Peyer's patch (tissue), 4 donors: ENCODE results near the gene SCN7A. TPM values are rescaled to one million over a fixed set of nuclear protein-coding genes. Genes with fewer than 3 reads are reported as not detected.
A peak's percentile ranks its signal among the peaks of the same experiment; 100 is the strongest.

Experiments
- DNase-seq, 3 donors: peaks; one replicate each; pipeline ENCODE4 v3.0.0-alpha.2; 2017 to 2019
- H3K27ac ChIP-seq, 4 donors: fragments of 200-600 bp; sonication (generic); one replicate each; pipeline ENCODE4 v1.5.1; 2016 to 2019
- H3K27me3 ChIP-seq, 2 donors: fragments of 200-600 bp; sonication (generic); one replicate each; pipeline ENCODE4 v1.5.1; 2019
- H3K36me3 ChIP-seq, 3 donors: fragments of 200-600 bp; sonication (generic); one replicate each; pipeline ENCODE4 v1.5.1; 2016 to 2019
- H3K4me1 ChIP-seq, 4 donors: fragments of 200-600 bp; sonication (generic); one replicate each; pipeline ENCODE4 v1.5.1; 2016 to 2019
- H3K4me3 ChIP-seq, 4 donors: fragments of 200-600 bp; sonication (generic); 1 replicate in 3 of 4; 2 replicates in 1 of 4; pipeline ENCODE4 v1.5.1; 2016 to 2019; ENCODE audit warnings: mild to moderate bottlenecking in 1 of 4
- H3K9me3 ChIP-seq, 4 donors: fragments of 200-600 bp; sonication (generic); one replicate each; pipeline ENCODE4 v1.5.1; 2016 to 2019; ENCODE audit warnings: mild to moderate bottlenecking in 1 of 4
- POLR2A ChIP-seq, 2 donors: fragments of 450-650 bp; IDR thresholded peaks; one replicate each; pipeline ENCODE4 v1.5.1; 2017; ENCODE audit warnings: antibody characterized with exemption in 2 of 2, mild to moderate bottlenecking in 2 of 2, moderate library complexity in 2 of 2
- total RNA-seq, 4 donors: library from RNA; depleted of rRNA; stranded (reverse); fragments of >200 nt; gene quantifications; one replicate each; pipeline ENCODE4 v1.1.0, GENCODE V29; 2016
- TF ChIP-seq, protein P1 (sequence below), 6 experiments: fragments of 450-650 bp in 4 of 6; fragments of 200-600 bp in 2 of 6; sonication (generic) in 1 of 6; IDR thresholded peaks; one replicate each; pipeline ENCODE4 v1.5.1; 2017 to 2019; ENCODE audit warnings: antibody characterized with exemption in 6 of 6, mild to moderate bottlenecking in 3 of 6, moderate library complexity in 1 of 6

SCN7A gene
- total RNA-seq, 4 donors from 2014 or later, result 2.8 to 5.0 (median 3.2) TPM

DNA sequence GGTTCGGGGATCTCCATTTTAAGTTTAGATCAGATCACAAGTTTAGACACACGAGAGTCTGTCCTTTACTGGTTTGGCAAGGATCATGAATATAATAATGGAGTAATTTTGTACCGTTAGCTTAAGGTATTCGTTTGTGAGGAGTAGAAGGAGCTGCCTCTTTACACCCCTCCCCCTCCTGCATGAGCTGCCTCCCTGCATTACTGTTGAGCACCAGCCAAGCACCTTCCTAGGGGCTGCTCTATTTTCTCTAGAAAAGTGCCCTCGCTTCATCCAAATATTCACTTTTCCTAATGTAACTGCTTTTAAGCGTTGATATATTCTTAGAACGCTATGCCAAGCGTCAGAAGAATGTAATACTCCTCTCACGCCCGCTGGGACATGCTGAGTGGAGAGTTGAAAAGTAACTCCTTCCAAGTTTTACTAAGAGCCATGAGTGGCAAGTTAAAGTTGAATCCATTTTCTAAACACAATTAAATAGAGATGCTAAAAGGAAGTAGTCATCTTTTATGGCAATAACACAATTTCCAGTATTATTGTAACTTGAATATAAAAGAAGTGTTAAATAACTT is 25.4 kb upstream of the SCN7A start:
- H3K27ac ChIP-seq, result no peak overlapping the region
- H3K9me3 ChIP-seq, result no peaks in the 10 kb centered on the region
- H3K4me3 ChIP-seq, result no peak overlapping the region
- no peaks in the 10 kb centered on the region for H3K27me3 ChIP-seq
- no peaks in the 10 kb centered on the region for H3K4me1 ChIP-seq
- no peaks in the 10 kb centered on the region for H3K36me3 ChIP-seq
- no peak for DNase-seq
- TF ChIP-seq, protein P1, sequence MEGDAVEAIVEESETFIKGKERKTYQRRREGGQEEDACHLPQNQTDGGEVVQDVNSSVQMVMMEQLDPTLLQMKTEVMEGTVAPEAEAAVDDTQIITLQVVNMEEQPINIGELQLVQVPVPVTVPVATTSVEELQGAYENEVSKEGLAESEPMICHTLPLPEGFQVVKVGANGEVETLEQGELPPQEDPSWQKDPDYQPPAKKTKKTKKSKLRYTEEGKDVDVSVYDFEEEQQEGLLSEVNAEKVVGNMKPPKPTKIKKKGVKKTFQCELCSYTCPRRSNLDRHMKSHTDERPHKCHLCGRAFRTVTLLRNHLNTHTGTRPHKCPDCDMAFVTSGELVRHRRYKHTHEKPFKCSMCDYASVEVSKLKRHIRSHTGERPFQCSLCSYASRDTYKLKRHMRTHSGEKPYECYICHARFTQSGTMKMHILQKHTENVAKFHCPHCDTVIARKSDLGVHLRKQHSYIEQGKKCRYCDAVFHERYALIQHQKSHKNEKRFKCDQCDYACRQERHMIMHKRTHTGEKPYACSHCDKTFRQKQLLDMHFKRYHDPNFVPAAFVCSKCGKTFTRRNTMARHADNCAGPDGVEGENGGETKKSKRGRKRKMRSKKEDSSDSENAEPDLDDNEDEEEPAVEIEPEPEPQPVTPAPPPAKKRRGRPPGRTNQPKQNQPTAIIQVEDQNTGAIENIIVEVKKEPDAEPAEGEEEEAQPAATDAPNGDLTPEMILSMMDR (IDR thresholded peaks at IDR 0.05), result no peak
- no peak for TF ChIP-seq POLR2A (IDR thresholded peaks at IDR 0.05)

DNA sequence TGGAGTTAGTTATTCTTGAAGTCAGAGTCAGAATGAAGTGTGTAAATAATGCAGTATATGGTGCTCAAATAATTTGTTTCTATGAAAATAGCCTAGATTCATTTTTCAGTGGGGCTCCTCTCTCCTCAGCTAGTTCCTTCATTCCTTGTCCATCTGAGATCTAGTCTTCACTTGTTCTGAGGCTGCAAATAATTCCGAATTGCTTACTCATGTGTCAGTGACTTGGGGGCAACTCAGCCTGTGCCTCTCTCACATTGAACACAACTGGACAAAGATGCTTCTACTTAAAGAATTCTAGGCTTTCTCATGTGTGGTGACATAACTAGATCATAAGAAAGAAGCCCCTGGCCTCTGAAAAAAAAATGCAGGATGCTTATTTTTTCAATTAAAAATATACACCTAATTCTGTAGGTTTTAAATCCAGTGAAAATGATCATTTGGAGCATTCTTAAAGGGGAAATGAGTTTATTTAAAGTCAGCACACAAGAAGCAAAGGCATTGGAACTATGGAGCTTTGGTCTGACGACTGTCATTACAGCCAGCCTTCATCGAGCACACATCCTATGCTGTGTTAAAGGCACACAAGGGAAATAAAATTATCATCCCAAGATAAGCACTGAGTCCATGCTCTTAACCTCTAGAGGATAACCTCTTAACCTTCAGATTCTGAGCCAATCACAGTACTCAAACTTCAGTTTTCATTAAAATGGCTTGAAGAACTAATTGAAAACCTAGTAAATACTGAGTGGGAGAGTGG is 24.8 kb upstream of the SCN7A start:
- Histone ChIP-seq H3K27ac (no peak overlapping the region), H3K4me3 (no peak overlapping the region), H3K36me3 (no peaks in the 10 kb centered on the region), H3K9me3 (no peaks in the 10 kb centered on the region), H3K4me1 (no peaks in the 10 kb centered on the region), H3K27me3 (no peaks in the 10 kb centered on the region)
- TF ChIP-seq POLR2A (IDR thresholded peaks at IDR 0.05), result no peak
- TF ChIP-seq, protein P1 (IDR thresholded peaks at IDR 0.05), result no peak
- no peak for DNase-seq

DNA sequence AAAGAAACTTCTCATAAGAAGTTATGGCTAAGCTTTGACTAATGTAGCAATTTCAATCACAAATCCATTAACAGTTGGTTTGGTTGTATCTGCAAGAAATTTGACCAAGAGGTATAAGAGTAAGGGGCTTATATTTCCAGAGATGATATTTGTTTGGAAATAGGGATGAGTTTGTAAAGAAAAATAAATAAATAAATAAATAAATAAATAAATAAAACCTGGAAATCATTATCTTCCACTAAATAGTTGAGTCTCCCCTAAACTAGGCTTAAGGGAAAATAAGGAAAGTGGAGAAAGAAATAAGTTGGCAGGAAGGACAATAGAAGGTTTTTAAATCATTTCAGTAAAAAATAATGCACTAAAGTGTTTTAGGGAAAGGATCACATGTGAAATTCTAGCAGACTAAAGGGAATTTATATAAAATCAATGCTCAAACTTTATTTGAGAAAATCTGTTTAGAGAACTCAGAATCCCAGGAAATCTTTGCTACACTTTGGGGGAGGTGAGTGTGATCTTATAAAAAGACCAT is 23.5 kb upstream of the SCN7A start:
- Histone ChIP-seq H3K27ac (no peak overlapping the region), H3K27me3 (no peaks in the 10 kb centered on the region), H3K4me3 (no peak overlapping the region), H3K4me1 (no peaks in the 10 kb centered on the region), H3K9me3 (no peaks in the 10 kb centered on the region), H3K36me3 (no peaks in the 10 kb centered on the region)
- no peak for TF ChIP-seq POLR2A (IDR thresholded peaks at IDR 0.05)
- TF ChIP-seq, protein P1 (IDR thresholded peaks at IDR 0.05), result no peak
- no peak for DNase-seq

DNA sequence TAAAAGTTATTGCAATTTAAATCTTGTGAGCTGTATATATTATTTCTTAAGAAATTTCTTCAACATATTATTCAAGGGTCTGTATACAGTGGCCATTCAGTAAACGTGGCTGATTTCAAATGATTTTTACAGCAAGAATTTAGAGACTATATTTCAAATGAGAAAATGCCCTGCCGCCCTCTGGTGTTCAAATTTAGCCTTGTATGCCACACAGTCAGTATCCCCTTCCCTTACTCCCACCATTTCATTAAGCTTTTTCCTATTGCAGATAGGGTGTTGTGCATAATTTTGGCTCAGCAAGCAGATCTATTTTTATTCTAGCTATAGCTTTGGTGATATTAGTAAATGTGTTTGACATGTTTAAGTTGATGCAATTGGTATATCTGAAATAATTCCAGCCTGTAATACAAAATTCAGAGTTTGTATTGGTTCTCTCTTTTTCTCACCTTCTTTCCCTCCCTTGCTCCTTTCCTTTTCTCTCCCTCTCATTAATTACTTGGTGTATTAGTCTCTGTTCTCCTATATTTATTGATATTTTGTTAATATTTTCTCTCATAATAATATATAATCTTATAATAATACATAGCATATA is 22.8 kb upstream of the SCN7A start:
- Histone ChIP-seq H3K4me3 (no peak overlapping the region), H3K4me1 (no peaks in the 10 kb centered on the region), H3K27me3 (no peaks in the 10 kb centered on the region), H3K27ac (no peak overlapping the region), H3K36me3 (no peaks in the 10 kb centered on the region), H3K9me3 (no peaks in the 10 kb centered on the region)
- TF ChIP-seq, protein P1 (IDR thresholded peaks at IDR 0.05), result peak in 4 of 6 experiments; percentile 6 to 29 (median 16)
- TF ChIP-seq POLR2A (IDR thresholded peaks at IDR 0.05), result no peak
- no peak for DNase-seq

DNA sequence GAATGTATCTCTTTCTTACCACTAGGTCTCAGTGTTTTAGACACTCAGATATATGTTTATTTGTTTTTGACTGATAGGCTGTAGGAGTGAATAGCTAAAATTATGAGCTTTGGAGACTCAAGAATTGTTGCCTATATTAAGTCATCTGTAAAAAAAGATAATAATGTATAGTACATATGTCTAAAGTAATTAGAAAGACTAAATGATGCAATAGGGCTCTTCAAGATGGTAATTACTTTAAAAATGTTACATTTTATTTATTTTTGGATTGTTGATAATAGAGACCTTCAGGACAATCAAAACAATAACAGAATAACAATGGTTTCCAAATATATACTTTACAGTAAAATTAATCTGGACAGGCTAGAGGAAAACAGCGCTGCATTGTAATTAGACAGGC is 19.9 kb upstream of the SCN7A start:
- Histone ChIP-seq H3K4me3 (no peak overlapping the region), H3K9me3 (no peaks in the 10 kb centered on the region), H3K4me1 (no peaks in the 10 kb centered on the region), H3K36me3 (no peaks in the 10 kb centered on the region), H3K27me3 (no peaks in the 10 kb centered on the region), H3K27ac (no peak overlapping the region)
- no peak for DNase-seq
- no peak for TF ChIP-seq POLR2A (IDR thresholded peaks at IDR 0.05)
- TF ChIP-seq, protein P1 (IDR thresholded peaks at IDR 0.05), result no peak
